ENCODE measurements around the gene DOP1A.

GRCh38 chr6:83062225-83062624 lies 5.2 kb upstream of the DOP1A start:
- TF ChIP-seq, protein P1, sequence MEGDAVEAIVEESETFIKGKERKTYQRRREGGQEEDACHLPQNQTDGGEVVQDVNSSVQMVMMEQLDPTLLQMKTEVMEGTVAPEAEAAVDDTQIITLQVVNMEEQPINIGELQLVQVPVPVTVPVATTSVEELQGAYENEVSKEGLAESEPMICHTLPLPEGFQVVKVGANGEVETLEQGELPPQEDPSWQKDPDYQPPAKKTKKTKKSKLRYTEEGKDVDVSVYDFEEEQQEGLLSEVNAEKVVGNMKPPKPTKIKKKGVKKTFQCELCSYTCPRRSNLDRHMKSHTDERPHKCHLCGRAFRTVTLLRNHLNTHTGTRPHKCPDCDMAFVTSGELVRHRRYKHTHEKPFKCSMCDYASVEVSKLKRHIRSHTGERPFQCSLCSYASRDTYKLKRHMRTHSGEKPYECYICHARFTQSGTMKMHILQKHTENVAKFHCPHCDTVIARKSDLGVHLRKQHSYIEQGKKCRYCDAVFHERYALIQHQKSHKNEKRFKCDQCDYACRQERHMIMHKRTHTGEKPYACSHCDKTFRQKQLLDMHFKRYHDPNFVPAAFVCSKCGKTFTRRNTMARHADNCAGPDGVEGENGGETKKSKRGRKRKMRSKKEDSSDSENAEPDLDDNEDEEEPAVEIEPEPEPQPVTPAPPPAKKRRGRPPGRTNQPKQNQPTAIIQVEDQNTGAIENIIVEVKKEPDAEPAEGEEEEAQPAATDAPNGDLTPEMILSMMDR (IDR thresholded peaks at IDR 0.05): no peak
- no peak for TF ChIP-seq POLR2AphosphoS5 (IDR thresholded peaks at IDR 0.05)
- TF ChIP-seq POLR2A (IDR thresholded peaks at IDR 0.05): no peak
- no peak for TF ChIP-seq EP300 (IDR thresholded peaks at IDR 0.05)

All from sigmoid colon (tissue), 4 donors.